Pancreas (tissue), 10 donors: ENCODE results near the gene CCDC172. TPM values are rescaled to one million over a fixed set of nuclear protein-coding genes. Genes with fewer than 3 reads are reported as not detected.

Source experiments
- ATAC-seq, 4 donors: fragments of 200-7000 bp; cut with Tn5 transposase; one replicate each; pipeline versions ENCODE4 v1.8.0 to v1.9.1; 2020; ENCODE audit warnings: mild to moderate bottlenecking in 4 of 4, moderate library complexity in 4 of 4
- DNase-seq, 6 donors: peaks; one replicate each; pipeline ENCODE4 v3.0.0-alpha.2; 2020
- FAIRE-seq: peaks from 2 replicates; lab custom pipeline; 2012; peaks lifted over from hg19 to GRCh38; lab: Jason Lieb, UNC
- H3K27ac ChIP-seq, 4 donors: fragments of 200-600 bp; sonication (generic); 1 replicate in 3 of 4; 2 replicates in 1 of 4; pipeline versions ENCODE4 v1.5.0 to v1.8.0; 2020
- H3K27me3 ChIP-seq, 4 donors: fragments of 200-600 bp; one replicate each; pipeline ENCODE4 v1.8.0; 2021
- H3K36me3 ChIP-seq, 3 donors: fragments of 200-600 bp; sonication (generic) in 1 of 3; one replicate each; pipeline versions ENCODE4 v1.5.0 to v1.8.0; 2020 to 2021
- H3K4me1 ChIP-seq, 3 donors: fragments of 200-600 bp; one replicate each; pipeline ENCODE4 v1.8.0; 2021
- H3K4me3 ChIP-seq, 4 donors: fragments of 200-600 bp; sonication (generic) in 2 of 4; one replicate each; pipeline versions ENCODE4 v1.5.0 to v1.8.0; 2020 to 2021
- H3K9me3 ChIP-seq, 4 donors: fragments of 200-600 bp; one replicate each; pipeline ENCODE4 v1.8.0; 2021
- WGBS, 2 donors: extraction: QIAGEN DNeasy Blood & Tissue Kit; methylation state at CpG; one replicate each; pipeline ENCODE4 v1.1.7; 2013; 5-methylcytosine and 5-hydroxymethylcytosine counted together
- intact Hi-C, 3 donors: fragments of 100-400 bp; cut with DNase I; formaldehyde crosslinking; loops; one replicate each; pipeline versions ENCODE4 v1.11.1 to v1.14.2; 2022
- polyA plus RNA-seq, 2 donors: library from polyadenylated mRNA; stranded (reverse); fragments of 200-250 nt; gene quantifications; one replicate each; pipeline ENCODE4 v1.2.3, GENCODE V29; 2013
- total RNA-seq, 6 donors: library from RNA; stranded (reverse); fragmentation: NEBNext Ultra II Directional in 4 of 6; extraction: Animal tissue kit (Norgen Biotek cat#: 25700) in 4 of 6; gene quantifications; one replicate each; pipeline versions ENCODE4 v1.2.1 to v1.2.4, GENCODE V29; 2021 to 2023
- TF ChIP-seq, protein P1 (sequence below), 4 donors: fragments of 200-600 bp; sonication (generic) in 3 of 4; IDR thresholded peaks; one replicate each; pipeline versions ENCODE4 v1.5.0 to v1.8.0; 2021; ENCODE audit warnings: antibody characterized with exemption in 4 of 4
- donor health status: healthy with polysubstance abuse.
- donor health status: DM: no; HTN: no; CAD: no; lungs with moderate emphysema.
- donor health status: DM: no; HTN: no; CAD: no.
- donor health status: control.
- donor health status: control.
- donor health status: Bipolar disorder and iron deficiency.
- donor health status: DM: yes; HTN: yes; CAD: no.
- donor health status: DM: no; HTN: no; CAD: no.
- donor health status: DM: no; HTN: no; CAD: no.
- donor health status: DM: yes; HTN: yes; CAD: no.

CCDC172 gene
- total and polyA plus RNA-seq, 8 donors, result not detected

DNA sequence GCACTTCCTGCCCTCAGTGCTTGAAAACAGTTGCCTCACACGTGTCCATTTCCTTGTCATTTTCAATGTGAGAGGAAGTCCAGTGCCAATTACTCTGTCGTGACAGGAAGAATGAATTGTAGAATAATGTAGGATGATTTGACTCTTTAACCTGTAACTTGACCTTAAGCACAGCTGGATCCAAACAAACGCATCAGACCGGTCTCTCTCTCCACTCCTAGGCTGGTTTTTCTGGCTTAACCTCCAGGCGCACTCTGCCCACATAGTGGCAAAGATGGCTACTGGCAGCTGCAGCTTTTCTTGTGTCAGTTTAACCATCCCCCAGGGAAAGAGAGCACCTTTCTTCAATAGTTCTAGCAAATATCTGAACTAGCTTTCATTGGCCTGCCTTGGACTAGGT is 74.0 kb downstream of the CCDC172 start:
- ATAC-seq (no peak), FAIRE-seq (no peak), DNase-seq (no peak)
- Histone ChIP-seq H3K4me3 (no peak overlapping the region), H3K36me3 (no peaks in the 10 kb centered on the region), H3K9me3 (no peaks in the 10 kb centered on the region), H3K4me1 (no peaks in the 10 kb centered on the region), H3K27ac (no peak overlapping the region), H3K27me3 (peaks cover 0 to 7% (median 0%) of the 10 kb centered on the region in 4 donors)
- WGBS, 2 donors, result 52 to 55% methylated on average over 5 of the region's 5 CpGs
- TF ChIP-seq, protein P1, sequence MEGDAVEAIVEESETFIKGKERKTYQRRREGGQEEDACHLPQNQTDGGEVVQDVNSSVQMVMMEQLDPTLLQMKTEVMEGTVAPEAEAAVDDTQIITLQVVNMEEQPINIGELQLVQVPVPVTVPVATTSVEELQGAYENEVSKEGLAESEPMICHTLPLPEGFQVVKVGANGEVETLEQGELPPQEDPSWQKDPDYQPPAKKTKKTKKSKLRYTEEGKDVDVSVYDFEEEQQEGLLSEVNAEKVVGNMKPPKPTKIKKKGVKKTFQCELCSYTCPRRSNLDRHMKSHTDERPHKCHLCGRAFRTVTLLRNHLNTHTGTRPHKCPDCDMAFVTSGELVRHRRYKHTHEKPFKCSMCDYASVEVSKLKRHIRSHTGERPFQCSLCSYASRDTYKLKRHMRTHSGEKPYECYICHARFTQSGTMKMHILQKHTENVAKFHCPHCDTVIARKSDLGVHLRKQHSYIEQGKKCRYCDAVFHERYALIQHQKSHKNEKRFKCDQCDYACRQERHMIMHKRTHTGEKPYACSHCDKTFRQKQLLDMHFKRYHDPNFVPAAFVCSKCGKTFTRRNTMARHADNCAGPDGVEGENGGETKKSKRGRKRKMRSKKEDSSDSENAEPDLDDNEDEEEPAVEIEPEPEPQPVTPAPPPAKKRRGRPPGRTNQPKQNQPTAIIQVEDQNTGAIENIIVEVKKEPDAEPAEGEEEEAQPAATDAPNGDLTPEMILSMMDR (IDR thresholded peaks at IDR 0.05), result no peak
- intact Hi-C loops, result no loop called here

DNA sequence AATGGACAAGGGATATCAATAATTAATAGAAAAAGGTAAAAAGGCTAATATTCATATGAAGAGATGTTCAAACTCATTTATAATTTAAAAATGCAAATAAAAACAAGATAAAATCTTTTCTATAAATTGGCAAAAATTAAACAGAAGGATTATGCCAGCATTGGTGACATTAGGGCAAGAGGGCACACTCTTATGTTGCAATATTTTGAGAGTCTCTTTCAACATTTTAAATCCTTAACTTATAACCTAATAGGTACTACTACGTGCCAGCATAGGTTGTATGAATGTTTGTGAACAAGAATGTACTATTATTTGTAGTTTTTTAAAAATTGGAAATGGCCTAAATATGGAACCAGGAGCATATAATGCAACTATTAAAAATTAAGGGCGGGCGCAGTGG is 78.6 kb downstream of the CCDC172 start:
- WGBS, 2 donors, result 90 to 91% methylated on average over 3 of the region's 3 CpGs
- intact Hi-C loops, result no loop called here
- FAIRE-seq, result no peak

DNA sequence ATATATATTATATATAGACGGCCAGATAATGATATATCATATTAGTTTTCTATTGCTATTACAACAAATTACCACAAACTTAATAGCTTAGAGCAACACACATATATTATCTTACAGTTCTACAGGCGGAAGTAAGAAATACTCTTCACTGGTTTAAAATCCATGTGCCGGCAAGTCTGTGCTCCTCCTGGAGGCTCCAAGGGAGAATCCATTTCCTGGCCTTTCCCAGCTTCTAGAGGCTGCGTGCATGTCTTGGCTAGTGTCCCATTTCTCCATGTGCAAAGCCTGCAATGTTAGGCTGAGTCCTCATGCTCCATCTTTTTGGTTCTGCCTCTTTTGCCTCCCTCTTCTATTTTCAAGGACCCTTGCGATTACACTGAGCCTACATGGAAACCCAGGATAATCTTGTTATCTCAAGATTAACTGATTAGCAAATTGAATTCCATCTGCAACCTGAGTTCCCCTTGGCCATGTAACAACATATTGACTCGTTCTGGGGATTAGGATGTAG is 79.5 kb downstream of the CCDC172 start:
- ATAC-seq, result no peak
- no peak overlapping the region for H3K4me3 ChIP-seq
- intact Hi-C loops, result no loop called here
- TF ChIP-seq, protein P1 (IDR thresholded peaks at IDR 0.05), result no peak
- 70 to 75% methylated on average over 6 of the region's 6 CpGs for WGBS, 2 donors
- no peaks in the 10 kb centered on the region for H3K9me3 ChIP-seq
- H3K4me1 ChIP-seq, result no peaks in the 10 kb centered on the region
- no peak for DNase-seq
- FAIRE-seq, result no peak
- H3K36me3 ChIP-seq, result no peaks in the 10 kb centered on the region
- peaks cover 0 to 7% (median 0%) of the 10 kb centered on the region in 4 donors for H3K27me3 ChIP-seq
- no peak overlapping the region for H3K27ac ChIP-seq

More for the DNA sequence above, 78.6 kb downstream of the CCDC172 start:
- H3K27me3 ChIP-seq, result peaks cover 0 to 7% (median 0%) of the 10 kb centered on the region in 4 donors
- H3K4me3 ChIP-seq, result no peak overlapping the region
- no peaks in the 10 kb centered on the region for H3K36me3 ChIP-seq
- TF ChIP-seq, protein P1 (IDR thresholded peaks at IDR 0.05), result no peak
- H3K9me3 ChIP-seq, result no peaks in the 10 kb centered on the region
- ATAC-seq (no peak), DNase-seq (no peak)
- no peak overlapping the region for H3K27ac ChIP-seq
- no peaks in the 10 kb centered on the region for H3K4me1 ChIP-seq

DNA sequence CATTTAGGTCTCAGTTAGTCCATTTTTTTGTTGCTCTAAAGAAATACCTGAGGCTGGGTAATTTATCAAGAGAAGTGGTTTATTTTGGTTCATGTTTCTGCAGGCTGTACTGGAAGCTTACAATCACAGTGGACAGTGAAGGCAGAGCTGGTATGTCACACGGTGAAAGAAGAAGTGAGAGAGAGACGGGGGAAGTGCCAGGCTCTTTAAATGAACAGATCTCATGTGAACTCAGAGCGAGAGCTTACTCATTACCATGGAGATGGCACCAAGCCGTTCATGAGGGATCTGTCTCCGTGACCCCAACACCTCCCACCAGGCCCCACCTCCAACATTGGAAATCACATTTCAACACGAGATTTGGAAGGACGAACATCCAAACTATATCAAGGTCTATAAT is 84.5 kb downstream of the CCDC172 start:
- TF ChIP-seq, protein P1 (IDR thresholded peaks at IDR 0.05), result no peak
- DNase-seq (no peak), FAIRE-seq (no peak), ATAC-seq (no peak)
- no peak overlapping the region for H3K27ac ChIP-seq
- intact Hi-C loops, result no loop called here
- H3K9me3 ChIP-seq, result no peaks in the 10 kb centered on the region
- no peak overlapping the region for H3K4me3 ChIP-seq
- no peaks in the 10 kb centered on the region for H3K36me3 ChIP-seq
- WGBS, 2 donors, result 62 to 64% methylated on average over 7 of the region's 7 CpGs
- H3K4me1 ChIP-seq, result no peaks in the 10 kb centered on the region
- no peaks in the 10 kb centered on the region for H3K27me3 ChIP-seq

DNA sequence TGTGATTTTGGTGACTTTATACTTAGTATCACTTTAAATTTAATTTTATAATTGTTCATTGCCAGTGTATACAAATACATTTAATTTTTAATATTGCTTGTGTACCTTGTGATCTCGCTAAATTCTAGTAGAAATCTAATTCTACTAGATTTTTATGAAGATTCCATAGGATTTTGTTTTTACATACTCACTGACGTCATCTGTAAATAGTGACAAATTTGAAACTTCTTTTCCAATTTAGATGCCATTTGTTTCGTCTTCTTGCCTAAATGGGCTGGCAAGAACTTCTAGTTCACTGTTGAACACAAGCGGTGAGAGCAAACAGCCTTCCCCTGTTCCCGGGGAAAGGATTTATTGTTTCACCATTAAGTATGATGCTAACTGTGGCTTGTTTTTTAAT is 86.1 kb downstream of the CCDC172 start:
- TF ChIP-seq, protein P1 (IDR thresholded peaks at IDR 0.05), result no peak
- H3K9me3 ChIP-seq, result no peaks in the 10 kb centered on the region
- H3K36me3 ChIP-seq, result no peaks in the 10 kb centered on the region
- H3K27me3 ChIP-seq, result no peaks in the 10 kb centered on the region
- WGBS, 2 donors, result 79 to 82% methylated on average over 5 of the region's 5 CpGs
- no peak overlapping the region for H3K4me3 ChIP-seq
- FAIRE-seq (no peak), ATAC-seq (no peak), DNase-seq (no peak)
- no peaks in the 10 kb centered on the region for H3K4me1 ChIP-seq
- intact Hi-C loops, result no loop called here
- H3K27ac ChIP-seq, result no peak overlapping the region
